T-helper 1 cell treated with Interleukin-12 subunit alpha and Interleukin-12 subunit beta and Interleukin-4 antibody, amounts not matched to agents 30 ng/mL and 1 ng/mL, for 36 hours (primary cell): ENCODE data around the gene MAP3K14. TPM values are rescaled to one million over a fixed set of nuclear protein-coding genes. Genes with fewer than 3 reads are reported as not detected.

ENCODE experiments used
- intact Hi-C: fragments of 100-400 bp; cut with micrococcal nuclease; formaldehyde crosslinking; loops from one replicate; pipeline ENCODE4 v1.15.1; 2024
- total RNA-seq: library from RNA; stranded (reverse); gene quantifications from 2 replicates; pipeline ENCODE4 v1.2.3, GENCODE V29; 2022

MAP3K14 gene
- total RNA-seq, 1 donor from 2014 or later = 44.9 TPM

DNA sequence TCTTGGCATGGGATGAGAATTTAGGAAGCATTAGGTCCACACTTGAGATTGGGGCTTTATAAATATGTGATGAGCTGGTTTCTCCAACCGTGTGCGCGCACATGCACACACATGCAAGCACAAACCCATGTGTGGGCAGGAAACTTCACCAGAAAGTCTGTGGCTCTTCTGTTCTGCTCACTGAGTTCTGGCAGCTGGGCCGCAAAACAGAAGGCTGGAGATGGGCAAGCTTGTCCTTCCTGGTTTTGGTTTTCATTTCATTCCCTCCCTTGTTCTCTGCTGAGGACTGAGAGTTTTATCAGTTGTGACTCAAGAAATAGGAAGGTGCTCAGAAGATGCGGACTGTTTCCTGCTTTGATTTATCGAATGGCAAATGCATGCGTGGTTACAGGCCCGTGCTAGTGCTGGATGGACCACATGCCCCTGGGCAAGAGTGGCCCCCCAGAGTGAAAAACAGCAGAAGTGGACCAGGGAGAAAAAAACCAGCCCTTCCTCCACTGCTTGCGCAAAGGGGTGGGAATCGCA, 14.1 kb downstream of the MAP3K14 start:
- intact Hi-C loops = loop anchor here (2.0 kb wide), 1 partner anchor 14 kb away; the partner anchor contains the start of gene MAP3K14

DNA sequence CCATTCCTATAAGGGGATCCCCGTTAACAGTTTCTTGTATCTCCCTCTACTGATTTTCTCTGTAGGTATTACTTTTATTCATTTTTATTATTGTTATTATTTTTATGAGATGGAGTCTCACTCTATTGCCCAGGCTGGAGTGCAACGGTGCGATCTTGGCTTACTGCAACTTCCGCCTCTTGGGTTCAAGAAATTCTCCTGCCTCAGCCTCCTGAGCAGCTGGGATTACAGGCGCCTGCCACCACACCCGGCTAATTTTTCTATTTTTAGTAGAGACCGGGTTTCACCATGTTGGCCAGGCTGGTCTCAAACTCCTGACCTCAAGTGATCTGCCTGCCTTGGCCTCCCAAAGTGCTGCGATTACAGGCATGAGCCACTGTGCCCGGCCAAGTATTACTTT, 14.6 kb downstream of the MAP3K14 start:
- intact Hi-C loops = loop anchor here (2.0 kb wide), 1 partner anchor 15 kb away; the partner anchor contains the start of gene MAP3K14

GRCh38 chr17:45301674-45302073, 15.1 kb downstream of the MAP3K14 start:
- intact Hi-C loops = loop anchor here (2.0 kb wide), 1 partner anchor 15 kb away; the partner anchor contains the start of gene MAP3K14

DNA sequence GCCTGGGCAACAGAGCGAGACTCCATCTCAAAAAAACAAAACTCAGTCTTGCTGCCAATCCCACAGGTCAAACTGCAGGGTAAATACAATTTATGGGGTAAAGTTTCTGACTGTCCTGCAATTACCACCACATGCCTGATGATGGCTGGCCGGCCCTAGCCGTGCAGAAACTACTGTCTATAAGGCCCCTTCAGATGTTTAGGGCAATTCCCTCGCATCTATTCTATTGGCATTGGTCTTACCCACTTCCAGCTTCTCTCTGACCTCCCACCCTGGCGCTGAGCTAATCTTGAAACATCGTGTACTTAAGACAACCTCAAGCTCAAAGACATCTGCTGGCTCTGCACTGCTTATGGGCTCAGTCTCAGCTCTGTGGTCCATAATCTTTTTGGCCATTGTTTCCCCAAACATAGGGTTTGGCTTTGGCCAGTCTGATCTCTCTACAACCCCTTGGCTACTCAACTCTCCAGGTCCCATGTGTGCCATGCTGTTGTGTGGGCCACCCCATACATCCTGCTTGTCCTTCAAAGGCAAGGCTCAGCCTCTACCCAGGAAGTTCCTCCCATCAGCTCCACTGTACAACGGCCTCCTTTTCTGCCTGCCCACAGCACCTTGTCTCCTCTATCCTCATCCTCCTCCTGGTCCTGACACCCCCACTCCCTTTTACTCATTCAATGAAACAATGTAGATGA, 16.6 kb downstream of the MAP3K14 start:
- intact Hi-C loops = no loop called here

GRCh38 chr17:45299361-45299760, 17.5 kb downstream of the MAP3K14 start:
- intact Hi-C loops = no loop called here

DNA sequence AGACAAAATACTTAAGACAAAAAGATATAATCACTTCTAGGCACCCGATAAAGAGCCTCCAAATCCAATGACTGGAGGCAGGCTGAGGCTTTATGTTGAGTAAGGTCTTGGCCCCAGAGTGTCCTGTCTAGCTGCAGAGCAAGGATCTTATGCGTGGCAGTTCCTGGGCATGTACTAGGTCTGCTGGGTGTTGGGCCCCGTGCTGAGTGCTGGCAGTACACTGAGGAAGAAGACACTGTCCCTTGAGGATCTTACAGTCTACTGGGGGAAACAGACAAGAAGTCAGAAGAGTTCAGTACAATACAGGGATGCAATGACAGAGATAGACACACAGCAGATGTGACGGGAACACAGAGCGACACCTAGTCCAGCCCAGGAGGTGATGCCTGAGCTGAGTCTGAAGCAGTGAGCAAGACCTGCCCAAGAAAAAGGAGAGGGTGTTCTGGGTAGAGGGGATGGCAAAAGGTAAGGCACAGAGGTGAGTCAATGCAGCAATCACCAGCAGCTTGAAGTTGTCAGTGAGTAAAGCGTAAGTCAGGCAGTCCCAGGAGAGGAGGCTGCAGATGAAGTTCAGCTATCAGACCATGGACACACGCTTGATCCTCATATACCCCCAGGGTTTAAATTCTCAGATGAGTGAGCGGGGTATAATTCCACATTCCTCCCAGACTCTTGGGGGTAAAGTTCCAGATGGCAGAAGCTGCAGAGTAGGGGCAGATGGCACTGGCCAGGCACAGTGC, 18.1 kb downstream of the MAP3K14 start:
- intact Hi-C loops = no loop called here

DNA sequence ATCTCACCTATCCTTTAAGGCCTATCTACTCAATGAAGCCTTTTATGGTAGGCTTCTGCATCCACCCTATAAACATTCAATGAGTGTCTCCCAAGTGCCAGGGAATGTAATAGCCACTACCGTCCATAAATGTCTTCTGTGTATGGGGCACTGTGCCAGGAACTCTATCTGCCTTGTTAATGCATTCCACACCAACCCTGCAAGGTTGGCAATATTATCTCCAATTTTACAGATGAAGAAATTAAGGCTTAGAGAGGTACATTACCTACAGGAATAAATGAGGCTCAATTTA, 20.0 kb downstream of the MAP3K14 start:
- intact Hi-C loops = no loop called here

GRCh38 chr17:45296003-45296832, 20.6 kb downstream of the MAP3K14 start:
- intact Hi-C loops = no loop called here

GRCh38 chr17:45294506-45294905, 22.3 kb downstream of the MAP3K14 start:
- intact Hi-C loops = no loop called here

GRCh38 chr17:45293413-45294211, 23.2 kb downstream of the MAP3K14 start:
- intact Hi-C loops = no loop called here

GRCh38 chr17:45292696-45293412, 24.0 kb downstream of the MAP3K14 start:
- intact Hi-C loops = no loop called here

DNA sequence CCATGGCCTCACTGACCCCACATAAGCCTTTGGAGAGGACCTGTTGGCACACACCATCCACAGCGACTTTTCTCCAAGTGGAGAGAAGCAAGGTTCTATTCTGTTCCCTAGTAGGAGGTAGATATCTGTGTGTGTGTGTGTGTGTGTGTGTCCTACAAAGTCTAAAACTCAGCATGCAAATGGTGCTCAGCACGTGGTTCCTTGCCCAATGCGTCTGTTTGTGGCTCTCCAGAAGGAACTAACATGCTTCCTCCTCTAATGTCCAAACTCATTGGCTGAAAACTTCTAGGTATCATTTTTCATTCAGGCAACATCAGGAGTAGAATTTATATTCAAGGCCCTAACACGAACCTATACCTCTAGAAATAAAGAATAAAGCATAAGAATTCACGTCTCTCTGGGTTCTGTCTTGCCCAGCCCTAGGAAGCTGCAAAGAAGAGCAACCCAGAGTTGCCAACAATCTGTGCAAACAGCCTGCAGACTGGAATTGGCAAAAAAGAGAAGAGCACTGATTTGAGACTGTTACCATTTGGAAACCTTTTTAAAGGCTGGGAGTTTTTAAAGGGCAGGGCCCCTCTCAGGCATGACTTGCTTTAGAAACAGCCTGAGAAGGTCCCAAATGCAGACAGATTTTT, 25.5 kb downstream of the MAP3K14 start:
- intact Hi-C loops = no loop called here

GRCh38 chr17:45290269-45290765, 26.5 kb downstream of the MAP3K14 start:
- intact Hi-C loops = no loop called here

GRCh38 chr17:45289301-45290268, 27.2 kb downstream of the MAP3K14 start:
- intact Hi-C loops = no loop called here

- intact Hi-C loops = no loop called here
These were observed 28.0 kb downstream of the MAP3K14 start for GRCh38 chr17:45288825-45289224.

DNA sequence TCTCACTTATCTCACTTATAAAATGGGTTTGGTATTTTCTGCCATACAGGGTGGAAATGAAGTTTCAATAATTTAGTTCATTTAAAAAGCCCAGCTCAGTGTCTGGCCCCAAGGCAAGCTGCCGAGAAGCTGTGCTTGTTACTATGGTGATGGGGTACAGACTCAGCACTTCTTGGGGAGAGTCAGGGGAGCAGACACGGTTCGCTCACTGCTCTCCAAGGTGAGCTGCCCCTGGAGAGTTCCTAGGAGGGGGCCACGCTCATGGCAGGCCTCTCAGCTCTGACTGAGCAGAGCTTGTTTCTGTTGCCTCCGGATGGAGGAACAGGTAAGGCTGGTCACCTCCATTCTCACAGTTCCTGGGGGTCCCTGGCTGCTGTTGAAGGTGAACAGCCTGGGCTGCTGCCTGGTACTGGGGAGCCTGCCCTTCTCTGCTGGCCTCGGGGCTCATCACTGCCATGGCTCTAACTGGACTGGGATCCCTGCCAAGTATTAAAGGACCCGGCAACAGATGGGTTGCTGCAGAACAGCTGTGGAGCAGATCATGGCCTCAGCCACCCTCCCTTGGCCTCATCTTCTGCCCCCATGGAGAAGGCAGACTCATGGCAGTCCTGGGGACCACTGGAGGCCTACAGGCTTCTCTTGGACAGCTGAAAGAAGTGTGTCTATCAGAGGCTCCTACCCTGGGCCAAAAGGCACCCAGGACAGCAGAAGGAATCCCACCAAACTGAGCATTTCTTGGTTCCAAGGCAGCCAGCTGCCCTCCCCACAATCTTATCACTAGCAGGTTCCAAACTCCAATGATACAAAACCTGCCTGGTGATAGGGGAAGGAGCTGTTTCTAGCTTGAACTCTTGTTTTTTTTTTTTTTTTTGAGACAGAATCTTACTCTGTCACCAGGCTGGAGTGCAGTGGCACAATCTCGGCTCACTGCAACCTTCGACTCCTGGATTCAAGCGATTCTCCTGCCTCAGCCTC, 29.0 kb downstream of the MAP3K14 start:
- intact Hi-C loops = no loop called here

GRCh38 chr17:45286286-45286685, 30.5 kb downstream of the MAP3K14 start:
- intact Hi-C loops = no loop called here
